Pancreas (tissue), 10 donors: ENCODE data around the gene CPAMD8. TPM values are rescaled to one million over a fixed set of nuclear protein-coding genes. Genes with fewer than 3 reads are reported as not detected.

Experiments
- ATAC-seq, 4 donors: fragments of 200-7000 bp; cut with Tn5 transposase; one replicate each; pipeline versions ENCODE4 v1.8.0 to v1.9.1; 2020; ENCODE audit warnings: mild to moderate bottlenecking in 4 of 4, moderate library complexity in 4 of 4
- DNase-seq, 6 donors: peaks; one replicate each; pipeline ENCODE4 v3.0.0-alpha.2; 2020
- FAIRE-seq: peaks from 2 replicates; lab custom pipeline; 2012; peaks lifted over from hg19 to GRCh38; lab: Jason Lieb, UNC
- H3K27ac ChIP-seq, 4 donors: fragments of 200-600 bp; sonication (generic); 1 replicate in 3 of 4; 2 replicates in 1 of 4; pipeline versions ENCODE4 v1.5.0 to v1.8.0; 2020
- H3K27me3 ChIP-seq, 4 donors: fragments of 200-600 bp; one replicate each; pipeline ENCODE4 v1.8.0; 2021
- H3K36me3 ChIP-seq, 3 donors: fragments of 200-600 bp; sonication (generic) in 1 of 3; one replicate each; pipeline versions ENCODE4 v1.5.0 to v1.8.0; 2020 to 2021
- H3K4me1 ChIP-seq, 3 donors: fragments of 200-600 bp; one replicate each; pipeline ENCODE4 v1.8.0; 2021
- H3K4me3 ChIP-seq, 4 donors: fragments of 200-600 bp; sonication (generic) in 2 of 4; one replicate each; pipeline versions ENCODE4 v1.5.0 to v1.8.0; 2020 to 2021
- H3K9me3 ChIP-seq, 4 donors: fragments of 200-600 bp; one replicate each; pipeline ENCODE4 v1.8.0; 2021
- WGBS, 2 donors: extraction: QIAGEN DNeasy Blood & Tissue Kit; methylation state at CpG; one replicate each; pipeline ENCODE4 v1.1.7; 2013; 5-methylcytosine and 5-hydroxymethylcytosine counted together
- intact Hi-C, 3 donors: fragments of 100-400 bp; cut with DNase I; formaldehyde crosslinking; loops; one replicate each; pipeline versions ENCODE4 v1.11.1 to v1.14.2; 2022
- polyA plus RNA-seq, 2 donors: library from polyadenylated mRNA; stranded (reverse); fragments of 200-250 nt; gene quantifications; one replicate each; pipeline ENCODE4 v1.2.3, GENCODE V29; 2013
- total RNA-seq, 6 donors: library from RNA; stranded (reverse); fragmentation: NEBNext Ultra II Directional in 4 of 6; extraction: Animal tissue kit (Norgen Biotek cat#: 25700) in 4 of 6; gene quantifications; one replicate each; pipeline versions ENCODE4 v1.2.1 to v1.2.4, GENCODE V29; 2021 to 2023
- TF ChIP-seq, protein P1 (sequence below), 4 donors: fragments of 200-600 bp; sonication (generic) in 3 of 4; IDR thresholded peaks; one replicate each; pipeline versions ENCODE4 v1.5.0 to v1.8.0; 2021; ENCODE audit warnings: antibody characterized with exemption in 4 of 4
- donor health status: healthy with polysubstance abuse.
- donor health status: DM: no; HTN: no; CAD: no; lungs with moderate emphysema.
- donor health status: DM: no; HTN: no; CAD: no.
- donor health status: control.
- donor health status: control.
- donor health status: Bipolar disorder and iron deficiency.
- donor health status: DM: yes; HTN: yes; CAD: no.
- donor health status: DM: no; HTN: no; CAD: no.
- donor health status: DM: no; HTN: no; CAD: no.
- donor health status: DM: yes; HTN: yes; CAD: no.

Gene CPAMD8
- total and polyA plus RNA-seq, 8 donors, result 0.60 to 5.2 (median 1.2) TPM

DNA sequence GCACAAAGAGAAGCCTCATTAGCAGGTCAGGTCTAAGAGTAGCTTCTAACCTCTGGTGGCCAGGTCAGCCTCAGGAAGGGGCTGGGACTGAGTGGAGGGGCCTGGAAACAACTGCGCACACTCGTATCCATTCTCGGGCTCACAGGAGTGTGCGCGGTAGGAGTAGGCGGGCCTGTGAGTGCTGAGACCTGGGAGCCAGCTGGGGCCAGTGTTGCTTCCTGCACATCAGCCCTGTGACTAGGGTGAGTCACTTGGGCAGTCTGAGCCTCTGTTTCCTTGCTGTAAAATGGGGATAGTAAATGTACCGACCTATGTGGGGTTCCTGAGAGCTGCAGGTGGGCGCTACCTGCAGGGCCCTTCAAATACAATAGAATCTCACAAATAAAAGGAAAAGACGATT lies 170.5 kb downstream of the CPAMD8 start:
- FAIRE-seq (no peak), DNase-seq (no peak), ATAC-seq (no peak)
- H3K27me3 ChIP-seq, result no peaks in the 10 kb centered on the region
- H3K27ac ChIP-seq, result no peak overlapping the region
- intact Hi-C loops, result no loop called here
- H3K36me3 ChIP-seq, result peaks cover 5 to 38% (median 12%) of the 10 kb centered on the region in 3 donors
- TF ChIP-seq, protein P1, sequence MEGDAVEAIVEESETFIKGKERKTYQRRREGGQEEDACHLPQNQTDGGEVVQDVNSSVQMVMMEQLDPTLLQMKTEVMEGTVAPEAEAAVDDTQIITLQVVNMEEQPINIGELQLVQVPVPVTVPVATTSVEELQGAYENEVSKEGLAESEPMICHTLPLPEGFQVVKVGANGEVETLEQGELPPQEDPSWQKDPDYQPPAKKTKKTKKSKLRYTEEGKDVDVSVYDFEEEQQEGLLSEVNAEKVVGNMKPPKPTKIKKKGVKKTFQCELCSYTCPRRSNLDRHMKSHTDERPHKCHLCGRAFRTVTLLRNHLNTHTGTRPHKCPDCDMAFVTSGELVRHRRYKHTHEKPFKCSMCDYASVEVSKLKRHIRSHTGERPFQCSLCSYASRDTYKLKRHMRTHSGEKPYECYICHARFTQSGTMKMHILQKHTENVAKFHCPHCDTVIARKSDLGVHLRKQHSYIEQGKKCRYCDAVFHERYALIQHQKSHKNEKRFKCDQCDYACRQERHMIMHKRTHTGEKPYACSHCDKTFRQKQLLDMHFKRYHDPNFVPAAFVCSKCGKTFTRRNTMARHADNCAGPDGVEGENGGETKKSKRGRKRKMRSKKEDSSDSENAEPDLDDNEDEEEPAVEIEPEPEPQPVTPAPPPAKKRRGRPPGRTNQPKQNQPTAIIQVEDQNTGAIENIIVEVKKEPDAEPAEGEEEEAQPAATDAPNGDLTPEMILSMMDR (IDR thresholded peaks at IDR 0.05), result no peak
- H3K9me3 ChIP-seq, result no peaks in the 10 kb centered on the region
- no peak overlapping the region for H3K4me3 ChIP-seq
- H3K4me1 ChIP-seq, result no peaks in the 10 kb centered on the region
- WGBS, 2 donors, result 93 to 96% methylated on average over 9 of the region's 9 CpGs

DNA sequence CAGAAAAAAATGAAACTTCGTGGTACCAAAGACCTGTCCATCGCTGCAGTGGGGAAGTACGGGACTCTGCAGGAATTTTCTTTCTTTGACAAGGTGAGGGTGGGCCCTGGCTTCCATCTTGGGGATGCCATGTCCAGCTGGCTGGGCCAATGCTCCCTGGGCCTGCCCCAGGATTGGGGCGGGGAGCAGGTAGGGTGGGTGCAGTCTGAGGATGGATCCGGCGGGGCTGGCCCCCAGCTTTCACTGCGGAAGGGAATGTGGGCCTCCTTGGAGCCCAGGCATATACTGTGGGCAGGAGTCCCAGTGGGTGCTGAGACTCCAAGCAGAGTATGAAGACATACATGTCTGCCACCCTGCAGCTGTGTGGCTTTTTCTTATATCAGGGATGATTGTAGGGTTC lies 173.5 kb downstream of the CPAMD8 start:
- H3K9me3 ChIP-seq, result no peaks in the 10 kb centered on the region
- intact Hi-C loops, result no loop called here
- DNase-seq (no peak), FAIRE-seq (no peak), ATAC-seq (no peak)
- no peaks in the 10 kb centered on the region for H3K4me1 ChIP-seq
- H3K27ac ChIP-seq, result no peak overlapping the region
- 93 to 97% methylated on average over 7 of the region's 7 CpGs for WGBS, 2 donors
- no peaks in the 10 kb centered on the region for H3K27me3 ChIP-seq
- TF ChIP-seq, protein P1 (IDR thresholded peaks at IDR 0.05), result no peak
- H3K4me3 ChIP-seq, result no peak overlapping the region
- peaks cover 5 to 44% (median 21%) of the 10 kb centered on the region in 3 donors for H3K36me3 ChIP-seq

DNA sequence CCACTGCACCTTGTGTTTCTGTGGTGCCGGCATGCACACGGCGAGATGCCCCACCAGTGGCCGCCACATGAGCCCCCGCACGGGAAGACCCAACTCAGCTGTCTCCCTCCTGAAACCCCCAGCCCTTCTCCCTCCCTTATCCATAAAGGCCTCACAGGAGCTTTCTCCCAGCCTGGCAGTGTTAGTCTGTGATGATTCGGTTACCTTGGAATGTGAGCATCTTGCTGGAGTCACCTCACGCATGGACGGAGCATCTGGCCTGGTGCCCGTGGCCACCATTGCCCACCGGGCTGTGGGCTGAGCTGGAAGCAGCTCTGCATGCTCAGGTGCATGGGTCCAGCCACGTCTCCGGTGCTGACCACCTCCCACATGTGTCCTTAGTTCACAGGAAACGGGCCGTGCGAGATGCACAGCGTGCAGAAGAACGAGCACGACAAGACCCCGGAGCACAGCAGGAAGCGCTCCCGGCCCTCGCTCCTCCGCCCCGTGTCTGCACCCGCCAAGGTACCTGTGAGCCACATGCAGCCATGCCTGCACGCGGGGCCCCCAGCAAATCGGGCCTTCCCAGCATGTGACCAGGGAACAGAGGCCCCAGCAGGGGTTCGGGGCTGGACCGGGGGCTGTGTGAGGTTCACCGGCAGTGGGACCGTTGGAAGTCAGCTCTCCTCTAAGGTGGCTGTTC lies 175.4 kb downstream of the CPAMD8 start:
- intact Hi-C loops, result no loop called here
- TF ChIP-seq, protein P1 (IDR thresholded peaks at IDR 0.05), result no peak

DNA sequence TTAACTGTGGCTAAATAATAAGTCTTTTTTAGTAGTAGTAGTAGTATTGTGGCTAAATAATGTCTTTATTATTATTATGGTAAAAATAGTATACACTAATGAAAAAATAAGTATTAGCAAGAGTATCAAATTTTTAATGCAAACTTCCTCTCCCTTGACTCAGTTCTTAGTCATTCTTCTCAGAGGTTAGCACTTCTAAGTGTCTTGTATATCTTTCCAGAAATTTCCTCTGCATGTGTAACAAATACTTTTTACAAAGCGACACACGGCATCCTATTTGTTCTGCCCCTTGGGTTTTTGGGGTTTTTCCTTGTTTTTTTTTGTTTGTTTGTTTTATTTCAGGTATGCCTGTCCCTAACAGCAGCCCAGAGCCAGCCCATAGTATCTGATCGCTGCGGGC lies 176.5 kb downstream of the CPAMD8 start:
- ATAC-seq (no peak), DNase-seq (no peak), FAIRE-seq (no peak)
- Histone ChIP-seq H3K4me1 (no peaks in the 10 kb centered on the region), H3K36me3 (peaks cover 5 to 52% (median 26%) of the 10 kb centered on the region in 3 donors), H3K9me3 (no peaks in the 10 kb centered on the region), H3K27me3 (no peaks in the 10 kb centered on the region), H3K4me3 (no peak overlapping the region), H3K27ac (no peak overlapping the region)
- TF ChIP-seq, protein P1 (IDR thresholded peaks at IDR 0.05), result no peak
- intact Hi-C loops, result no loop called here
- WGBS, 2 donors, result 97% methylated on average over 4 of the region's 4 CpGs

More for the DNA sequence above, 175.4 kb downstream of the CPAMD8 start:
- H3K36me3 ChIP-seq, result peaks cover 5 to 53% (median 26%) of the 10 kb centered on the region in 3 donors
- H3K9me3 ChIP-seq, result no peaks in the 10 kb centered on the region
- 93 to 95% methylated on average over 33 of the region's 33 CpGs for WGBS, 2 donors
- FAIRE-seq, result no peak
- peak in 1 of 6 donors; percentile 65 for DNase-seq
- no peak for ATAC-seq
- H3K27ac ChIP-seq, result no peak overlapping the region
- H3K4me3 ChIP-seq, result no peak overlapping the region
- no peaks in the 10 kb centered on the region for H3K4me1 ChIP-seq
- H3K27me3 ChIP-seq, result no peaks in the 10 kb centered on the region

DNA sequence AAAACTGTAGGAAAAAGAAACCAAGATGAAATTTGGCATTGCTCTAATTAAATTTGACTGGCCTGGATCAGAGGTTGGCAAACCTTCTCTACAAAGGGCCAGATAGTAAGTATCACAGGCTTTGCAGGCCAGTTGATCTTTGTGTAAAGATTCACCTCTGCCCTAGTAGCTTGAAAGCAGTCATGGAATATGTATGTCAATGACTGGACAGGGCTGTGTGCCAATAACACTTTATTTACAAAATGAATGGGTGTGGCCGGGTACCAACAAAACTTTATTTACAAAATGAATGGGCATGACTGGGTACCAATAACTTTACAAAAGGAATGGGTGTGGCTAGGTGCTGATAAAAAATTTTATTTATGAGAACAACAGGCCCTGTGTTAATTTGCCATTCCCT lies 177.4 kb downstream of the CPAMD8 start:
- H3K27ac ChIP-seq, result no peak overlapping the region
- no peaks in the 10 kb centered on the region for H3K27me3 ChIP-seq
- no peak overlapping the region for H3K4me3 ChIP-seq
- H3K4me1 ChIP-seq, result no peaks in the 10 kb centered on the region
- TF ChIP-seq, protein P1 (IDR thresholded peaks at IDR 0.05), result no peak
- 79 to 87% methylated on average over 1 of the region's 1 CpG for WGBS, 2 donors
- no peak for DNase-seq
- no peak for ATAC-seq
- peaks cover 5 to 62% (median 26%) of the 10 kb centered on the region in 3 donors for H3K36me3 ChIP-seq
- no peak for FAIRE-seq
- intact Hi-C loops, result no loop called here
- H3K9me3 ChIP-seq, result no peaks in the 10 kb centered on the region
